ENCODE results near the gene FAM136A.

DNA sequence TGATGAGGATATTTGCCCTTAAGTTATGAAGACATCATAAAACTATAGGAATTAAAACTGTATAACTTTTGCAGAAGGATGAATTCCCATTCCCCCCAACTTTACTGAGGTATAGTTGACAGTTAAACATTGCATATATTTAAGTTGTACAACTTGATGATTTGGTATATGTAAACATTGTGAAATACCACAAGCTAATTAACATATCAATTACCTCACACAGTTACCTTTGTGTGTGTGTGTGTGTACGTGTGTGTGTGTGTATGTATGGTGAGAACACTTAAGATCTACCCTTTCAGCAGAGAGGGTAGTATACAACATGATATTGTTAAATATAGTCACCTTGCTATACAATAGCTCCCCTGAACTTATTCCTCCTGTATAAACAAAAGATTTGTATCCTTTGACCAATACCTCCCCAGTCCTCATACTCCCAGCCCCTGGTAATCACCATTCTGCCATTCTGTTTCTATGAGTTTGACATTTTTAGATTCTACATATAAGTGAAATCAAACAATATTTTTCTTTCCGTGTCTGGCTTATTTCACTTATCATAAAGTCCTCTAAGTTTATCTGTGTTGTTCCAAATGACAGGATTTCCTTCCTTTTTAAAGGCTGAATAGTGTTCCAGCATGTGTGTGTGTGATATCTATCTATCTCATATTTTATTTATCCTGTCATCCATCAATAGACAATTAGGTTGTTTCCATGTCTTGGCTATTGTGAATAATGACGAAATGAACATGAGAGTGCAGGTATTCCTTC is 48.2 kb upstream of the FAM136A start:
- no peak for TF ChIP-seq POLR2A (IDR thresholded peaks at IDR 0.05)
- TF ChIP-seq, protein P1, sequence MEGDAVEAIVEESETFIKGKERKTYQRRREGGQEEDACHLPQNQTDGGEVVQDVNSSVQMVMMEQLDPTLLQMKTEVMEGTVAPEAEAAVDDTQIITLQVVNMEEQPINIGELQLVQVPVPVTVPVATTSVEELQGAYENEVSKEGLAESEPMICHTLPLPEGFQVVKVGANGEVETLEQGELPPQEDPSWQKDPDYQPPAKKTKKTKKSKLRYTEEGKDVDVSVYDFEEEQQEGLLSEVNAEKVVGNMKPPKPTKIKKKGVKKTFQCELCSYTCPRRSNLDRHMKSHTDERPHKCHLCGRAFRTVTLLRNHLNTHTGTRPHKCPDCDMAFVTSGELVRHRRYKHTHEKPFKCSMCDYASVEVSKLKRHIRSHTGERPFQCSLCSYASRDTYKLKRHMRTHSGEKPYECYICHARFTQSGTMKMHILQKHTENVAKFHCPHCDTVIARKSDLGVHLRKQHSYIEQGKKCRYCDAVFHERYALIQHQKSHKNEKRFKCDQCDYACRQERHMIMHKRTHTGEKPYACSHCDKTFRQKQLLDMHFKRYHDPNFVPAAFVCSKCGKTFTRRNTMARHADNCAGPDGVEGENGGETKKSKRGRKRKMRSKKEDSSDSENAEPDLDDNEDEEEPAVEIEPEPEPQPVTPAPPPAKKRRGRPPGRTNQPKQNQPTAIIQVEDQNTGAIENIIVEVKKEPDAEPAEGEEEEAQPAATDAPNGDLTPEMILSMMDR (IDR thresholded peaks at IDR 0.05) = no peak

Measured in uterus (tissue), 2 donors.